ENCODE results near the gene SACS.

DNA sequence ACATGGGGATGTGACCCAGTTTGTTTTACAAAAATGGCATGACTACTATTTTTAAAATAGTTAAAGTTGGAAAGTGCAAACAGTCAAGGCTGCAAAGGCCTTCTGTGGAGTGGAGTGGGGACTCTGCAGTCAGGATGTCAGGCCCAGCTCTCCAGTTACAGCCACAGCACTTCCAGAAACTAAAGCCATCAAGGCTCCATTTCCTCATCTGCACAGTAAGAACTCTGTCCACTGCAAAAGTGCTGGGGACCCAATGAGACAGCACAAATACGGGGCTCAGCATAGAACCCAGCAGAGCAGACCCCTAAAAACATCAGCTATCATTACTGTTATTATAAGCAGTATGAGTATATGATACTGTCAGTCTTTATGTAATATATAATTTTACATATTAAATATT, 73.6 kb downstream of the SACS start:
- TF ChIP-seq, protein P1, sequence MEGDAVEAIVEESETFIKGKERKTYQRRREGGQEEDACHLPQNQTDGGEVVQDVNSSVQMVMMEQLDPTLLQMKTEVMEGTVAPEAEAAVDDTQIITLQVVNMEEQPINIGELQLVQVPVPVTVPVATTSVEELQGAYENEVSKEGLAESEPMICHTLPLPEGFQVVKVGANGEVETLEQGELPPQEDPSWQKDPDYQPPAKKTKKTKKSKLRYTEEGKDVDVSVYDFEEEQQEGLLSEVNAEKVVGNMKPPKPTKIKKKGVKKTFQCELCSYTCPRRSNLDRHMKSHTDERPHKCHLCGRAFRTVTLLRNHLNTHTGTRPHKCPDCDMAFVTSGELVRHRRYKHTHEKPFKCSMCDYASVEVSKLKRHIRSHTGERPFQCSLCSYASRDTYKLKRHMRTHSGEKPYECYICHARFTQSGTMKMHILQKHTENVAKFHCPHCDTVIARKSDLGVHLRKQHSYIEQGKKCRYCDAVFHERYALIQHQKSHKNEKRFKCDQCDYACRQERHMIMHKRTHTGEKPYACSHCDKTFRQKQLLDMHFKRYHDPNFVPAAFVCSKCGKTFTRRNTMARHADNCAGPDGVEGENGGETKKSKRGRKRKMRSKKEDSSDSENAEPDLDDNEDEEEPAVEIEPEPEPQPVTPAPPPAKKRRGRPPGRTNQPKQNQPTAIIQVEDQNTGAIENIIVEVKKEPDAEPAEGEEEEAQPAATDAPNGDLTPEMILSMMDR (conservative IDR thresholded peaks at IDR 0.05 in 1 of 2, IDR thresholded peaks at IDR 0.05 in 1 of 2; ENCODE audit: extremely low read depth in 1 of 2, insufficient read depth in 1 of 2, low read depth in 1 of 2, low read length in 2 of 2) = no peak
- TF ChIP-seq EZH2 (IDR thresholded peaks at IDR 0.05; ENCODE audit: borderline replicate concordance, low read length) = no peak

Data from mammary epithelial cell (primary cell).